HG02884 (cell line): ENCODE data around the gene OR2J3.
"Not testable (repeated sequence)": the region's sequence is repeated elsewhere in the genome, so short reads cannot be mapped to it uniquely, and the experiment has no call there.

Experiments used
- ATAC-seq: cut with Tn5 transposase; IDR thresholded peaks from one replicate; pipeline ENCODE4 v1.9.1; 2021; ENCODE audit warnings: mild to moderate bottlenecking, moderate library complexity; ENCODE audit not compliant: unreplicated experiment

OR2J3 gene

DNA sequence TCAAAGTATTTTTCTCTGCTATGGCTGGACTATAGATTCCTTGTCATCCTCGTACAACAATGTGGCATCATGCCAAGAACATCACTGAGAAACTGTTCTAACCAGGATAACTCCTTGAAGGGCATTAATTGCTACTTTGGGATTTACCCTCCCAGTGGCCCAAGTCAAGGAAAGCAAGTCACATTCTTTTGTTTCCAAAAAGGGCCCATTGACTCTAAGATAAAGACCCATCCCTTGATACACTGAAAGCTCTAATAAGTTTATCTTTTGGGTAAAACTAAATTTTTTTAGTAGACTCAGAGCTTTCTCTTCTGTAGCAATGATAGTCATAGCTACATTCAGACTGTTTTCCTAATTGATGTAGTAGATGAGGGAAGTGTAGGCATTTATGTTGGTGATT lies at the start of gene OR2J3:
TSS of gene OR2J3 (plus strand) at position 301 of the 400 bp plus-strand sequence. CDS start 3,833 bp downstream, outside the sequence.
- ATAC-seq: no peak

DNA sequence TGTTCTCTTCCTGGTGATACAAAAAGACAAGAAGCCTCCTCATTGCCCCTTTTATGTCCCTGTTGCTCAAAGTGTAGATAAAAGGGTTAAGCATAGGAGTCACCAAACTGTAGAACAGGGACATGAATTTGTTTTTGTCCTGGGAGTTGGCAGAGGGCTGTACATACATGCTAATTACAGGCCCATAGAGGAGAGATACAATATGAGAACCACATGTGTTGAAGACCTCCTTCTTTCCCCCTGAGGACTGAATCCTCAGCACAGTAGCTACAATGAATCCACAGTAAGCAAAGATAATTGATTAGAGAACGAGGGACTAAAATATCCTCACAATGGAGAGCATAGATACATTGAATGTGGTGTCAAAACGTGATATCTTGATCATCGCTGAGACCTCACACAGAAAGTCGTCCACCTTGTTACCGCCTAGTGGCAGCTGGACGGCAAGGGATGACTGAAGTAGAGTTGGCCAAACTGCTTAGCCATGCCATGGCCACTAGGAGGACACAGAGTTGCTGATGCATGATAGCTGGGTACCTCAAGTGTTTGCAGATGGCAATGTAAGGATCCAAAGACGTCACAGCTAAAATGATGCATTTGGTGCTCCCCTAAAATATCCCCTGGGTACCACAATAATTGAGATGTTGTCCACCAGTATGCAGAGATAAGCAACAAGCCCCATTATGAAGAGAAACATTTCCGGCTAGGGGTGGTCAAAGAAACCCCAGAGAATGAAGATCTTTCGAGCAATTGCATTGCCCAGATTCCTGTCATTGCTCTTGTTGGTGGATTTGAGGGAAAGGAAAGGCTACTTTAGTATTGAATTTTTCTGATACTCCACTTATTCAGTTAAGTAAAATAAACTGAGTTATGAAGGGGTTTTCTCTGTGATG lies 35.8 kb upstream of the OR2J3 start:
- no peak for ATAC-seq

DNA sequence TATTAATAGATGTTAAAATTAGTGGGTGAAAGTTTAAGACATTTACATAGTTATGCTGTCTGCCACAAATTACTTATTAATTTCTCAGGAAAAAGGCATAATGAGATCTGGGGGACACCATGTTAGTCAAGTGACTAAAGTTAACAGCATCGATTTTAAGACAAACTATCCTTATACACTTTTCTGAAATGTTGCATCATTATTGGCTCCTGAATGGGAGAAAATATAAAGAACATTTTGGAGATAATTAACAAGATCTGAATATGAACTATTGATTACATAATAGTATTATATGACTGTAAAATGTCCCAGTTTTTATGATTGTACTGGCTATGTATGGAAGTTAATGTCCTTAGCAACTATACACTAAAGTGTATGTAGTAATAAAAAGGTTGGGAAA lies 28.7 kb upstream of the OR2J3 start:
- no peak for ATAC-seq

DNA sequence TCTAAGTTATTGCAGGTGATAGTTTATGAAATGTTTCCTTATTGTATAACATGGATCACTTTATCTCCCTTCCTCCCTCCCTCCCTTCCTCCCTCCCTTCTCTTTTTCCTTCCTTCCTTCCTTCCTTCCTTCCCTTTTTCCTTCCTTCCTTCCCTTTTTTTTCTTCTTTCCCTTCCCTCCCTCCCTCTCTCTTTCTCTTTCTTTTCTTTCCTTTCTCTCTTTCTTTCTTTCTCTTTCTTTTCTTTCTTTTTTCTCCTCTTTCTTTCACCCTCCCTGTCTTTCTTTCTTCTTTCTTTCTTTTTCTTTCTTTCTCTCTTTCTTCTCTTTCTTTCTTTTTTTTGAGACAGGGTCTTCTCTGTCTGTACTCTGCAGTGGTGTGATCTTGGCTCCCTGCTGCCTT lies 26.5 kb upstream of the OR2J3 start:
- ATAC-seq: no peak

DNA sequence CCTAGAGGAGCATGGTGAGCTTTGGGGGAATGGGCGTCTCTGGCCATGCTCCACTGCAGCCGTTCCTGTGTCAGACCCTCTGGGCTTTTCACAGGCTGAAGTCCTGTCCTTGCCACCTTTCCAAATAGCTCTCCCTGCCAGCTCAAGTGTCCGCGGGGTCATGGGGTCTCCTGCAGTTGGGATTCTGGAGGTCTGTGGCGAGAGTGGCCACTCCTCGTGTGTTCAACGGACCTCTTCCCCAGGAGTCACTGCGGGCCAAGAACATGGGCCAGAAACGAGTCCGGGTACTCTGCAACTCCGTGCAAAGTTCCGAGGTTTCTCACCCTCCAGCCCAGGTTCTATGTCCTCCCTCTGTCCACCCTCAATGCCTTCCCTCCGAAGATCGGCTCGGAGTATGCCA lies 25.4 kb upstream of the OR2J3 start:
- no peak for ATAC-seq

DNA sequence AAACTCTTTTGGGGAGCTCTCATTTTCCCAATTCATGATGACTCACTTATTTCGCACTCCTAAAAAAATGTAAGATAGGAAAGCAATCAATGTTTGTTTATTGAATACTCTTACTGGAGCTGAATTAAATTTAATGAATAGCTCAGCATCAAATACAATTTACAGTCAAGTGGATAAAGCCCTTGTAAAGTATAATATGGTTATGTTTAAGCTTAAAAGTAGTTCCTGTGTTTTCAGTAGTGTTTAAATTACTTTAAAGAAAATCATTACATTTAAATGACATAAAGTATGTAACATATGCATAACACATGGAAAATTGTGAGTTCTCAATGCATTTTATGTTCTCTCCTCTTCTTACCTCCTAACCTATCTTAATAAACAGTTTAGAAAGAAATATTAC lies 20.6 kb upstream of the OR2J3 start, which contains the start of gene OR2B3:
TSS of gene OR2B3 (minus strand) at position 101 of the 400 bp plus-strand sequence. CDS start at position 36, 65 bp downstream.
- ATAC-seq: no peak

DNA sequence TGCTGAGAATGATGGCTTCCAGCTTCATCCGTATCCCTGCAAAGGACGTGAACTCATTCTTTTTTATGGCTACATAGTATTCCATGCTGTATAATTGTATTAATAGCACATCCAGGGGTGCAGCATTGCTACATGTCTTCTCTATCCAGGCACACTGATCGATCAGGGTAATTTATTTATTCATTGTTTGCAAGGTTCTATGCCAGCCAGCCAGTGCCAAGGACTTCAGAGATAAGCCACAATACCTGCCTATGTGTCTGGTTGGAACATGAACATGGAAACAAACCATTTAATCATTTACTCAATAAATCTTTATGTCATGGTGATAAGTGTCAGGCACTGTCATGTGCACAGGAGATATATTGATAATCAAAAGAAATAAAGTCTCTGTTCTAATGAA lies 14.9 kb upstream of the OR2J3 start:
- no peak for ATAC-seq

DNA sequence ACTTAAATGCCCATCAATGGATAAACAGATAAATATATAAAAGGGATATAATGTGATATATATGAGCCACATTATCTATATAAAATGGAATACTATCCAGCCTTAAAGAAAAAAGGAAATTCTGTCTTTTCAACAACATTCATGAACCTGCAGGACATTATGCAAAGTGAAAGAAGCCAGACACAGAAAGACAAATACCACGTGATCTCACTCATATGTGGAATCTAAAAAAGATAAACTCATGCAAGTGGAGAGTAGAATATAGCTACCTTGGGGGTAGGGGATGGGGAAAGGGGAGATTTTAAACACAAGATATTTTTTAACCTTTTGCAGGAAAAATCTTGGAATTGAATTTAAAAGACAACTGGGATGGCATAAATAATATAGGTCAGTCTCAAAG lies 10.1 kb upstream of the OR2J3 start:
- ATAC-seq: no peak

DNA sequence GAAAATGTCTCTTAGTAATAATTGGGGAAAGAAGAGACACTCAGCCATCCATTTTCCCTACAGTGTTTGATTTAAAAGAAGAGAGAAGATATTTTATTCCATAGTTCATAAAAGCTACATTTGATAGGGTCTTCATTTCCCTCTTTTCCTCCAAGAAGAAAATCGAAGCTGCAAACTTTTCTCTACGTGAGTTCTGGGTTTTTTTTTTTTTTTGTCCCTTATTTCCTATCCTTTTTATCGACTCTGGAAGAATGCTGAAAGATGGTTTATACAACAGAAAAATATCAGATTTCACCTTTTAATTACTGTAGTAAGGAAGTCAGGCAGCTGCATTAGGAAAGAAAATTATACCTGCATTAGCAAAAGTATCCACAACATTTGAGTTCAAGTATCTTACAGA lies 8.7 kb upstream of the OR2J3 start, which contains the start of gene OR2J1:
TSS of gene OR2J1 (plus strand) at position 301 of the 400 bp plus-strand sequence. CDS start 1,453 bp downstream, outside the sequence.
- no peak for ATAC-seq

DNA sequence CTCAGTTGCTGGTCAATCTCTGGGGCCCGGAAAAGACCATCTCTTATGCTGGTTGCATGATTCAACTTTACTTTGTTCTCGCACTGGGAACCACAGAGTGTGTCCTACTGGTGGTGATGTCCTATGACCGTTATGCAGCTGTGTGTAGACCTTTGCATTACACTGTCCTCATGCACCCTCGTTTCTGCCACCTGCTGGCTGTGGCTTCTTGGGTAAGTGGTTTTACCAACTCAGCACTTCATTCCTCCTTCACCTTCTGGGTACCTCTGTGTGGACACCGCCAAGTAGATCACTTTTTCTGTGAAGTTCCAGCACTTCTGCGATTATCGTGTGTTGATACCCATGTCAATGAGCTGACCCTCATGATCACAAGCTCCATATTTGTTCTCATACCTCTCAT lies 4.3 kb downstream of the OR2J3 start:
- ATAC-seq: no peak

DNA sequence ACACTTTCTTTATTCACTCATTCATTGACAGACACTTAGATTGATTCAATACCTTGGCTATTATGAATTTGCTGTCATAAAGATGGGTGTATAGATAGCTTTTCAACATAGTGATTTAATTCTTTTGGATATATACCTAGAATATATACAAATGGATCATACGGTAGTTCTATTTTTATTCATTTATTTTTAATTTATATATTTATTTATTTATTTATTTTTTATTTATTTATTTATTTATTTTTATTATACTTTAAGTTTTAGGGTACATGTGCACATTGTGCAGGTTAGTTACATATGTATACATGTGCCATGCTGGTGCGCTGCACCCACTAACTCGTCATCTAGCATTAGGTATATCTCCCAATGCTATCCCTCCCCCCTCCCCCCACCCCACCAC lies 7.1 kb downstream of the OR2J3 start:
- ATAC-seq: not testable (repeated sequence)

DNA sequence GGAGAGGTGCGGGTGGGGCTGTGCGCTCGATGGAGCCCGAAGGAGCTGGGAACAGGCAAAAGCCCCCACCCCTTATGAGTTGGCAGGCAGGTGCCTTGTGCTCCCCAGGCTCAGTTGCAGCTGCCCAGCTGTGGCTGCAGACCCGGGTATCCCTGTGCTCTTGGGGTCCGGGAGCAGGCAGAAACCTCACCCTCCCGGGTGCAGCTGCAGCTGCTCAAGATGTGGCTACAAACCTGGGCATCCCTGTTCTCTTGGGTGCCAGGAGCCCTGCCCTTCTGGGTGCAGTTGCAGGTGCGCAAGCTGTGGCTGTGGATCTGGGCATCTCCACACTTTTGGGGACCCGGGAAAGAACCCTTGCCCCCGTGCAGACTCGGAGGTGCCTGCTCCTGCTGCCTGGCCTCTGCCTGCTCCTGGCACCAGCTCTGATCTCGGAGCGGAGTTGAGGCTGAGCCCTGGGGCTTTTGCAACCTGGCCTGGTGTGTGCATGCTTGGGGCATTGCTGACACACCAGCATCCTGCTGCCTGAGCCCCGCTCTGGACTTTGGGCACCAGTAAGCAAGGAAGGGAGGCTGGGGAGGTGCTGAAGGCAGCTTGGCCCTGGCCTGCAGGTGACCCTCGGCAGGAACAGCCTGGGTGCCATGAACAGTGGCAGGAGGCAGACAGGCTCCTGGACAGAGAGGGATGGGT lies 21.6 kb downstream of the OR2J3 start:
- no peak for ATAC-seq

DNA sequence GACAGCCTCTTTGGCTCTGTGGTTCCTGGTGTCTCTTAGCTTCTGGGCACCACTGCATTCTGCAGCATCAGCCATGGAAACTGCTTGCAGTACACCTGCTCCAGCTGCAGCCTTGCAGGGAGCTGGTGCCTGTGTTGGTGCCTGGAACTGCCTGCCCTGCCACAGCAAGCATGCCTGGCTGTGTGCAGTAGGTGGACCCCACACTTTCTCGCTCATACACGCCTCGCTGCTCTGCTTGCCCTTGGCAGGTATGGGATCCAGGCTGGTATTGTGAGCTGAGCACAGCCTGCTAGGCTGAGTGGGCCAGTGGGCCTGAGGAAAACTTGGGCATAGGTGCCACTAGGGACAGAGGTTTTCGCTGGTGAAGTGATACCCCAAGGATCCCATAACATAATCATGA lies 22.8 kb downstream of the OR2J3 start:
- ATAC-seq: no peak

DNA sequence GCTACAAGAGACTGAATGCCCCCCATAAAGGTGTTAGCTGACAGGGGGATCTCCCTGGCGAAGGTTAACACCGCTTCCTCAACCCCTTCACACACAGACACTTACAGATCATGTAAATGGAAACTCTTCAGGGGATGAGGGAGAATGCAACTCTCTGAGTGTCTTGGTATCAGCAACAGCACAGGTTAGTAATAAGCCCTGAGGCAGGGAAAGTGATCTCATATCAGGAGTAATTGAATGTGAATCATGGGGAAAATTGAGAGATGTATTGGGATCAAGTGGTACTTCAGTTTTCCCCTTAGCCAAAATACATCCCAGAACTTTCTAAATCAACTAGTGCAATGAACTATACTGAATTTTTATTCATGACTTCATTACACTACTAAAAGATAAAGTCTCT lies 23.8 kb downstream of the OR2J3 start:
- no peak for ATAC-seq

DNA sequence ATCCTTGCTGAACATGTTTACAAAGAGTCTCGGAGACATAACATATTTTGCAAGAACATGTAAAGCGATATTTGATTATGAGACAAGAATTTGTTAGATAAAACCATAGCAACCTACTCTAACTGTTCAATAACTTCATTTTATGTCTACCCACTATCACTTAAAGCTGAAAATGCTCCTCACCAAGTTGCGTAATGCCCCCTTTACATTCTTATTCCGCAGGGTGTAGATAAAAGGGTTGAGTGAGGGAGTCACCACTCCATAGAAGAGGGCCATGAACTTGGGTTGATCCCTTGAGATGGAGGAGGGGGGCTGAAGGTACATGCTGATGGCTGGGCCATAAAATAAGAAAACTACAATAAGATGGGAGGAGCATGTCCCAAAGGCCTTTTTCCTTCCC lies 29.9 kb downstream of the OR2J3 start:
- no peak for ATAC-seq

DNA sequence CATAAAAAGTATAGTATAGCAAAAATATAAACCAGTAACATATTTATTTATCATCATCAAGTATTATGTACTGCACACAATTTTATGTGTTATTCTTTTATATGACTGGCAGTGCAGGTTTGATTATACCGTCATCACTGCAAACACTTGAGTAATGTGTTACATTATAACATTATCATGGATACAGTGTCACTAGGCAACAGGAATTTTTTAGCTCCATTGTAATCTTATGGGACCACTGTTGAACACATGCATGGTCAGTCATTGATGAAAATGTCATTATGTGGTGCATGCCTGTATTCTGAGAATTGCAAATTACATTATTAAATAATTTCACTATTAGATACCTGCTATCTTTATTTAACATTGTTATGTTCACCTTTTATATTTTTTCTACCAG lies 33.7 kb downstream of the OR2J3 start:
- no peak for ATAC-seq

DNA sequence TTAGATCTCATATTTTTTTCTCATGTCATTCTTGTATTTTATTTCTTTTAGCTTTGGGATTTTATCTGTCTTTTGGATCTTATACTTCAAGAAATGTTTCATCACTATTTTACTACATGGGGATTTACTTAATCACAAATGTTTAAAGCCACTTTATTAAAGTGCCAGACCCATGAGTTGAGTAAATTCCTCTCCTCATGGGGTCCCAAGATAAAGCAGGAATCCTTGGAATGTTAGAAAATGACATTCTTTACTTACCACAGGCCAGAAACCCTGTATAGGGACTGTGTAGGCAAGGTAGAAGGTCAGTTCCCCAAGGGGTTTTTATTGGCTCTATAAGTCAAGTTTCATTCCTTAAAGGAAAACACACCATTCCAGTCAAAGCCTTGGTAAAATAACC lies 34.5 kb downstream of the OR2J3 start:
- ATAC-seq: no peak

DNA sequence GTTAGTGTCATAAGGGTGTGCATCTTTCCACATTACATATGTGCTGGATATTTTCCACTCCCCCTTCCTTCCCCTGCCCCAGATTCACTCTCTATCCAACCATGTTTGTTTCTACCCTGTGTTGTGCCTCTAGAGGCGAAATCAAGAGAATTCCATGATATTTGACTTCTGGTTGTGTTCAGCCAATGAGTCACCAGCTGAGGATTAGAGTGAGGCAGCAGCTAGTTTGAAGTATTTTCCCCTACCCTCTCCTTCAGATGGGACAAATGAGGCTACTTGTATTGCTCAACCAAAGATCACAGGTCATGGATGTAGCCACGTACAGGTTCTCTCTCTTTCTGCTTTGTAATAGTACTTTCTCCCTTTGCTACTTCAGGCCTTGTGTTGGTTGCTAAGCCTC lies 38.3 kb downstream of the OR2J3 start:
- no peak for ATAC-seq

DNA sequence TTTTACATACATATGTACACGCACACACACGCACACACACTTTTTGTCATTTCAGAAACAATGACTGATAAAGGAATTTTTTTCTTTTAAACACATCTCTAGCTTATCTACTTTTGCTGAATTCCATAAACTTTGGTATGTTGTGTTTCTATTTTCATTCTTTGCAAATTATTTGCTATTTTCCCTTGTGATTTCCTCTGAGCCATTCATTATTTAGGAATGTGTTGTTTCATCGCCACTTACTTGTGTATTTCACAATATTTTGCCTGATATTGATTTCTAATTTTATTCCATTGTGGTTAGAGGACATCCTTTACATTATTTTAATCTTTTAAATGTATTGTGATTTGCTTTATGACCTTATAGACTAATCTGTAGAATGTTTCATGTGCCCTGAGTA lies 39.2 kb downstream of the OR2J3 start:
- no peak for ATAC-seq

DNA sequence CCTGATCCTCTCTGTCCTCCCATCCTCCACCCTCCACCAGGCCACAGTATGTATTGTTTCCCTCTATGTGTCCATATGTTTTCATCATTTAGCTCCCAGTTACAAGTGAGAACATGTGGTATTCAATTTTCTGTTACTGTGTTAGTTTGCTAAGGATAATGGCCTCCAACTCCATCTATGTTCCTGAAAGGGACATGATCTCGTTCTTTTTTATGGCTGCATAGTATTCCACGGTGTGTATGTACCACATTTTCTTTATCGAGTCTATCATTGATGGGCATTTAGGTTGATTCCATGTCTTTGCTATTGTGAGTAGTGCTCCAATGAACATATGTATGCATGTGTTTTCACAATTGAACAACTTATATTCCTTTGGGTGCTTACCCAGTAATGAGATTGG lies 41.6 kb downstream of the OR2J3 start:
- ATAC-seq: not testable (repeated sequence)

DNA sequence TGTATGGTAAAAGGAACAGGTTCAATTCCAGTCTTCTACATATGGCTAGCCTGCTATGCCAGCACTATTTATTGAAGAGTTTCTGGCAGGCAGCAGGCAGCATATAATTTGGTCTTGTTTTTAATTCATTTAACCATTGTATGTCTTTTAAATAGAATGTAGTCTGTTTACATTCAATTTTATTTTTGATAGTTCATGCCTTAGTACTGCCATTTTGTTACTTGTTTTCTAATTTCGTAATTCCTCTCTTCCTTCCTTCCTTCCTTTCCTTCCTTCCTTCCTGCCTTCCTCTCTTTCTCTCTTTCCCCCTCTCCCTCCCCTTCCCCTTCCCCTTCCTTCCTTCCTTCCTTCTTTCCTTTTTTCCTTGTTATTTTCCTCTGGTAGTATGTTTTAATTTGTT lies 45.2 kb downstream of the OR2J3 start:
- ATAC-seq: no peak

DNA sequence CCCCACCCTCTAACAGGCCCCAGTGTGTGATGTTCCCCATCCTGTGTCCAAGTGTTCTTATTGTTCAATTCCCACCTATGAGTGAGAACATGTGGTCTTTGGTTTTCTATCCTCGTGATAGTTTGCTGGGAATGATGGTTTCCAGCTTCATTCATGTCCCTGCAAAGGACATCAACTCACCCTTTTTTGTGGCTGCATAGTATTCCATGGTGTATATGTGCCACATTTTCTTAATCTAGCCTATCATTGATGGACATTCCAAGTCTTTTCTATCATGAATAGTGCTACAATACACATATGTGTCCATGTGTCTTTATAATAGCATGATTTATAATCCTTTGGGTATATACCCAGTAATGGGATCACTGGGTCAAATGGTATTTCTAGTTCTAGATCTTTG lies 47.3 kb downstream of the OR2J3 start:
- ATAC-seq: not testable (repeated sequence)
